Urothelium cell line (cell line): ENCODE data around the gene RUNX2.
"Not testable (repeated sequence)": the region's sequence is repeated elsewhere in the genome, so short reads cannot be mapped to it uniquely, and the experiment has no call there.

Experiments
- DNase-seq: peaks from one replicate; pipeline ENCODE4 v3.0.0; 2011; ENCODE audit warnings: low spot score, mixed read lengths
- FAIRE-seq: peaks from 2 replicates; lab custom pipeline; 2011; peaks lifted over from hg19 to GRCh38; lab: Jason Lieb, UNC

Gene RUNX2

GRCh38 chr6:45450132-45450531 is 122.0 kb downstream of the RUNX2 start:
- FAIRE-seq: no peak
- no peak for DNase-seq

- DNase-seq (no peak), FAIRE-seq (no peak)
These were observed 122.7 kb downstream of the RUNX2 start for GRCh38 chr6:45450831-45451230.

GRCh38 chr6:45454008-45454911 is 126.1 kb downstream of the RUNX2 start:
- FAIRE-seq (peak; percentile 30), DNase-seq (peak; percentile 54)

GRCh38 chr6:45455408-45455807 is 127.3 kb downstream of the RUNX2 start:
- DNase-seq: no peak
- FAIRE-seq: no peak

GRCh38 chr6:45457141-45457540 is 129.0 kb downstream of the RUNX2 start:
- DNase-seq (no peak), FAIRE-seq (no peak)

- FAIRE-seq: no peak
- no peak for DNase-seq
These were observed 130.5 kb downstream of the RUNX2 start for GRCh38 chr6:45458672-45459071.

GRCh38 chr6:45460166-45460565 is 132.0 kb downstream of the RUNX2 start:
- FAIRE-seq: no peak
- no peak for DNase-seq

- FAIRE-seq (no peak), DNase-seq (no peak)
These were observed 133.4 kb downstream of the RUNX2 start for GRCh38 chr6:45461486-45461885.

- FAIRE-seq: no peak
These were observed 134.3 kb downstream of the RUNX2 start for GRCh38 chr6:45462190-45463134.

GRCh38 chr6:45464685-45465084 is 136.6 kb downstream of the RUNX2 start:
- DNase-seq (no peak), FAIRE-seq (no peak)

More at GRCh38 chr6:45462190-45463134, 134.3 kb downstream of the RUNX2 start:
- no peak for DNase-seq

GRCh38 chr6:45466686-45467085 is 138.6 kb downstream of the RUNX2 start:
- DNase-seq: no peak
- no peak for FAIRE-seq

- DNase-seq, FAIRE-seq: not testable (repeated sequence)
These were observed 139.3 kb downstream of the RUNX2 start for GRCh38 chr6:45467417-45467816.

GRCh38 chr6:45467853-45468252 is 139.7 kb downstream of the RUNX2 start:
- DNase-seq: no peak
- FAIRE-seq: no peak

- FAIRE-seq (no peak), DNase-seq (no peak)
These were observed 141.5 kb downstream of the RUNX2 start for GRCh38 chr6:45469663-45470062.

- DNase-seq: no peak
- no peak for FAIRE-seq
These were observed 142.1 kb downstream of the RUNX2 start for GRCh38 chr6:45470131-45470738.

- no peak for FAIRE-seq
- no peak for DNase-seq
These were observed 144.3 kb downstream of the RUNX2 start for GRCh38 chr6:45472382-45472781.

GRCh38 chr6:45473121-45473993 is 145.2 kb downstream of the RUNX2 start:
- DNase-seq: no peak
- FAIRE-seq: peak; percentile 13

GRCh38 chr6:45474376-45474775 is 146.2 kb downstream of the RUNX2 start:
- FAIRE-seq (no peak), DNase-seq (no peak)

- FAIRE-seq: no peak
These were observed 148.2 kb downstream of the RUNX2 start for GRCh38 chr6:45476341-45476740.

GRCh38 chr6:45477278-45477677 is 149.1 kb downstream of the RUNX2 start:
- DNase-seq: no peak
- no peak for FAIRE-seq

More at GRCh38 chr6:45476341-45476740, 148.2 kb downstream of the RUNX2 start:
- no peak for DNase-seq
